ENCODE data around the gene HIP1R. TPM values are rescaled to one million over a fixed set of nuclear protein-coding genes. Genes with fewer than 3 reads are reported as not detected.

The HIP1R gene
- total RNA-seq, 1 donor: 76.3 TPM

DNA sequence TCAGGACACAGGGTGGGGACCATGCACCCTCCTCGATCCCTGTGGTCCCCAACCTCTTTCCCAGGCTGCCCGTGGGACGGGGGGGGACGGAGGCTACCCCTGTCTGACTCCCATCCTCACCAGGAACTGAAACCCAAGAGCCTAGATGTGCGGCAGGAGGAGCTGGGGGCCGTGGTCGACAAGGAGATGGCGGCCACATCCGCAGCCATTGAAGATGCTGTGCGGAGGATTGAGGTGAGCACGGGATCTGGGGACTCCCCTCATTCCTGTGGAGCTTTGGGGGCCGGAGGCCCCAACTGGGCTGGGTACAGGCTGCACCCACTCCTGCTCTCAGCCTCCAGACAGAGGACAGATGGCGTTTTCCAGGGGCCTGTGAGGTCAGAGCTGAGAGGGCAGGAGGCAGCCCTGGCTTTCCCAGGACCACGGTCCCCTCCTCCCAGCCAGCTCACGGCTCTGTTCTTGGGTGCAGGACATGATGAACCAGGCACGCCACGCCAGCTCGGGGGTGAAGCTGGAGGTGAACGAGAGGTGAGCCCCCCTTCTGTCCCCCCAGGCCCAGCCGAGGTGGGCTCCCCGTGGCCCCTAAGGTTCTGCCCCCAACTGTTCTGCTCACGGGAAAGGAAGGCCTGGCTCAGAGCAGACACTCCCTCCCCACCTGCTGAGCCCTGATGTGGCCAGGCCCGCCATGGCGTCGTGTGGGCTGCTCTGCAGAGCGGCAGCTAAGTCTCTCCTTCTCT, 24.2 kb downstream of the HIP1R start:
- Histone ChIP-seq H3K4me3 (ENCODE audit: low read length) (no peak overlapping the region), H3K9me3 (ENCODE audit: low read depth, low read length) (no peaks in the 10 kb centered on the region), H3K4me1 (ENCODE audit: insufficient read depth, low read length) (peaks cover 9% of the 10 kb centered on the region), H3K27me3 (ENCODE audit: insufficient read depth, low read length) (no peaks in the 10 kb centered on the region)

DNA sequence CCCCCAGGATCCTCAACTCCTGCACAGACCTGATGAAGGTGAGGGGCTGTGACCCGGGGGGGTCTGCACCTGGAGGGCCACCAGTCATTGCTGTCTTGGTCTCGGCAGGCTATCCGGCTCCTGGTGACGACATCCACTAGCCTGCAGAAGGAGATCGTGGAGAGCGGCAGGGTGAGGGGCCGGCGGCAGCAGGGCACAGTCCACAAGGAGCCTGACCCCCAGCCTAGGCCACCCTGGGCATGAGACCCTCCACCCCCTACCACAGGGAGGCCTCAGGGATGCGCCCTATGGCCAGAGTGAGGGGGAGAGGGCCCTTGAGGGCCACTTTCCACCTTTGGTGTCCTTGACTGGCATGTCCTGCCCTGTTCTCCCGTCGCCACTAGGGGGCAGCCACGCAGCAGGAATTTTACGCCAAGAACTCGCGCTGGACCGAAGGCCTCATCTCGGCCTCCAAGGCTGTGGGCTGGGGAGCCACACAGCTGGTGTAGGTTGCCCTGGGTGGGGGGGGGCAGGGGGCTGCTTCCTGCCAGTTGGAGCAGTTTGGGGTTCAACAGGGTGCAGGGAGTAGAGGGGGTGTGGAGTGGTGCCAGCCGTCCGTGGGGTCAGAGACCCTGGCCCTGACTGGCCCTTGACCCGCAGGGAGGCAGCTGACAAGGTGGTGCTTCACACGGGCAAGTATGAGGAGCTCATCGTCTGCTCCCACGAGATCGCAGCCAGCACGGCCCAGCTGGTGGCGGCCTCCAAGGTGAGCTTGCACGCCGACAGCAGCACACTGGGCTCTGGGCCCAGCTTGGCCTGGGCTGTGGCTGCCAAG, 25.0 kb downstream of the HIP1R start:
- Histone ChIP-seq H3K9me3 (ENCODE audit: low read depth, low read length) (no peaks in the 10 kb centered on the region), H3K27me3 (ENCODE audit: insufficient read depth, low read length) (no peaks in the 10 kb centered on the region), H3K4me1 (ENCODE audit: insufficient read depth, low read length) (peaks cover 9% of the 10 kb centered on the region), H3K4me3 (ENCODE audit: low read length) (no peak overlapping the region)

DNA sequence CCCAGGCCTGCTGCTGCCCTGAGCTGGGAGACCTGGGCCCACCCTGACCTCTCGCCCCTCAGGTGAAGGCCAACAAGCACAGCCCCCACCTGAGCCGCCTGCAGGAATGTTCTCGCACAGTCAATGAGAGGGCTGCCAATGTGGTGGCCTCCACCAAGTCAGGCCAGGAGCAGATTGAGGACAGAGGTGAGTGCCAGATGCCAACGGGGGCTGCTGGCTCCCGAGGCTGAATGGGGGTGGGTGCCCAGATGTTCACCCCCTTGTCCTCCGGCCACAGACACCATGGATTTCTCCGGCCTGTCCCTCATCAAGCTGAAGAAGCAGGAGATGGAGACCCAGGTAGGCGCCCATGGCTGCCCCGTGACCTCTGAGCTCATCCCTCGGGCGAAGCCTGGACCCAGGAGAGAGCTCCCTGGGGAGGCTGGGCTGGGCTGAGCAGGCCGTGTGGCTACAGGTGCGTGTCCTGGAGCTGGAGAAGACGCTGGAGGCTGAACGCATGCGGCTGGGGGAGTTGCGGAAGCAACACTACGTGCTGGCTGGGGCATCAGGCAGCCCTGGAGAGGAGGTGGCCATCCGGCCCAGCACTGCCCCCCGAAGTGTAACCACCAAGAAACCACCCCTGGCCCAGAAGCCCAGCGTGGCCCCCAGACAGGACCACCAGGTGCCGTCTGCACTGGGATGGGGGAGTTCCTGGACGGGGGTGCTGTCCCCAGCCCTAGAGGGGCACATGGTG, 25.8 kb downstream of the HIP1R start:
- Histone ChIP-seq H3K4me1 (ENCODE audit: insufficient read depth, low read length) (peaks cover 9% of the 10 kb centered on the region), H3K27me3 (ENCODE audit: insufficient read depth, low read length) (no peaks in the 10 kb centered on the region), H3K9me3 (ENCODE audit: low read depth, low read length) (no peaks in the 10 kb centered on the region), H3K4me3 (ENCODE audit: low read length) (no peak overlapping the region)

DNA sequence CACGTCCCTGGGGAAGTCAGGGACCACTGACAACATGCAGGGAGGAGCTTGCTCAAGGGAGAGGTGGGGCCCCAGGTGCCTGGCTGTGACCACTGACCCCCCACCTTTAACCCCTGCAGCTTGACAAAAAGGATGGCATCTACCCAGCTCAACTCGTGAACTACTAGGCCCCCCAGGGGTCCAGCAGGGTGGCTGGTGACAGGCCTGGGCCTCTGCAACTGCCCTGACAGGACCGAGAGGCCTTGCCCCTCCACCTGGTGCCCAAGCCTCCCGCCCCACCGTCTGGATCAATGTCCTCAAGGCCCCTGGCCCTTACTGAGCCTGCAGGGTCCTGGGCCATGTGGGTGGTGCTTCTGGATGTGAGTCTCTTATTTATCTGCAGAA, 26.3 kb downstream of the HIP1R start:
- H3K9me3 ChIP-seq (ENCODE audit: low read depth, low read length): no peaks in the 10 kb centered on the region
- H3K4me1 ChIP-seq (ENCODE audit: insufficient read depth, low read length): peaks cover 9% of the 10 kb centered on the region
- no peak overlapping the region for H3K4me3 ChIP-seq (ENCODE audit: low read length)
- no peaks in the 10 kb centered on the region for H3K27me3 ChIP-seq (ENCODE audit: insufficient read depth, low read length)

DNA sequence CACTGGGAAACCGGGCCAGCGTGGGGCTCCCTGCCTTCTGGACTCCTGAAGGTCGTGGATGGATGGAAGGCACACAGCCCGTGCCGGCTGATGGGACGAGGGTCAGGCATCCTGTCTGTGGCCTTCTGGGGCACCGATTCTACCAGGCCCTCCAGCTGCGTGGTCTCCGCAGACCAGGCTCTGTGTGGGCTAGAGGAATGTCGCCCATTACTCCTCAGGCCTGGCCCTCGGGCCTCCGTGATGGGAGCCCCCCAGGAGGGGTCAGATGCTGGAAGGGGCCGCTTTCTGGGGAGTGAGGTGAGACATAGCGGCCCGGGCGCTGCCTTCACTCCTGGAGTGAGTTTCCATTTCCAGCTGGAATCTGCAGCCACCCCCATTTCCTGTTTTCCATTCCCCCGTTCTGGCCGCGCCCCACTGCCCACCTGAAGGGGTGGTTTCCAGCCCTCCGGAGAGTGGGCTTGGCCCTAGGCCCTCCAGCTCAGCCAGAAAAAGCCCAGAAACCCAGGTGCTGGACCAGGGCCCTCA, 26.9 kb downstream of the HIP1R start:
- Histone ChIP-seq H3K4me3 (ENCODE audit: low read length) (no peak overlapping the region), H3K9me3 (ENCODE audit: low read depth, low read length) (no peaks in the 10 kb centered on the region), H3K4me1 (ENCODE audit: insufficient read depth, low read length) (peaks cover 9% of the 10 kb centered on the region), H3K27me3 (ENCODE audit: insufficient read depth, low read length) (no peaks in the 10 kb centered on the region)

DNA sequence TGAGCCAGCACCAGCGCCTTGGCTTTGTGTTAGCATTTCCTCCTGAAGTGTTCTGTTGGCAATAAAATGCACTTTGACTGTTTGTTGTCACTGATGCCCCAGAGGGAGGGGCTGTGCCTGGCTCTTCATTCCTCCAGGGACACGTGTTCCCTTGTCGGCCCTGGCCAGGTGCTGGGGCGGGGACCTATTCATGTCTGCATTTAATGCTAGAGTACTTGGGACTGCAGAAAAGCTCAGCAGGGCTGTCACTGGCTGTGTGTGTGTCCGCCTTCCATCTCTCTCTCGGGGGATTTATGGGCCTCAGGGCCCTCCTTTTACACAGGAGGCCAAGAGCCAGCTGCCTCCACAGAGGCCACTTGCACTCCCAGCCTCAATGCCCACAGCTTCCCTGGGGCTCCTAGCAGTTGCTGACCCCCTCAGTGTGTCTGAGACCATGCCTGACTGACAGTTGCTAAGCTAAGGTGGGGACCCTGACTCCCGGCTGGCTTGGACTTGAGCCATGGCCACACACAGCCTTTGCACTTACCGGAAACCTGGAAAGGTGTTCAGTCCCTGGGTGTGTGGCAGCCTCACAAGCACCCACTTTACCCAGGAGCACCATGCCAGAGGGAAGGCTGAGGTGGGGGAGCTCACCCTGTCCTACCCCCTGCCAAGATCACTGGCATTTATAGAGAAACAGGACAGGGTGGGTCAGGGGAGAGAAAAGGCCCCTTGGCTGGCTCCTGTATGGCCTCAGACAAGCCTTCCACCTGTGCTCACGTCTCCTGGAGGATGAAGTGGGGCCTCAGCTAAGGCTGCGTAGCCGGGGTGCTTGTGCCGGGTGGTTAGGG, 27.8 kb downstream of the HIP1R start:
- no peaks in the 10 kb centered on the region for H3K27me3 ChIP-seq (ENCODE audit: insufficient read depth, low read length)
- H3K9me3 ChIP-seq (ENCODE audit: low read depth, low read length): no peaks in the 10 kb centered on the region
- peaks cover 9% of the 10 kb centered on the region for H3K4me1 ChIP-seq (ENCODE audit: insufficient read depth, low read length)
- H3K4me3 ChIP-seq (ENCODE audit: low read length): no peak overlapping the region

DNA sequence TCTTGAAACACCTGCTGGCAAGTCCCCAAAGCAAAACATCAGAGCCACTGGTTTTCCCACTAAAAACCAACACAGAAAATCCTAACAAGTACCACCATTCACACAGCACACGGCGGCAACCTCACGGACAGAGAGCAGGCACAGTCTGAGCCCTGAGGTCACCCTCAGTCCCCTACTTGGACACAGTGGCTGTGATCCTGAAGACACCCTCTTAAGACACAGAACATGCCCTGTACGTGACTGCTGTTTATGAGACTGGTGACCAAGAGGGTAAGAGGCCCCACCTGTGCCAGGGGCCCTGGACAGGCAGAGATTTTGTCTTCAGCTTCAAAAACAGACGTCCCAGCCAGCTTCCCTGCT, 29.6 kb downstream of the HIP1R start:
- Histone ChIP-seq H3K4me1 (ENCODE audit: insufficient read depth, low read length) (peaks cover 23% of the 10 kb centered on the region), H3K27me3 (ENCODE audit: insufficient read depth, low read length) (no peaks in the 10 kb centered on the region), H3K4me3 (ENCODE audit: low read length) (no peak overlapping the region), H3K9me3 (ENCODE audit: low read depth, low read length) (no peaks in the 10 kb centered on the region)

DNA sequence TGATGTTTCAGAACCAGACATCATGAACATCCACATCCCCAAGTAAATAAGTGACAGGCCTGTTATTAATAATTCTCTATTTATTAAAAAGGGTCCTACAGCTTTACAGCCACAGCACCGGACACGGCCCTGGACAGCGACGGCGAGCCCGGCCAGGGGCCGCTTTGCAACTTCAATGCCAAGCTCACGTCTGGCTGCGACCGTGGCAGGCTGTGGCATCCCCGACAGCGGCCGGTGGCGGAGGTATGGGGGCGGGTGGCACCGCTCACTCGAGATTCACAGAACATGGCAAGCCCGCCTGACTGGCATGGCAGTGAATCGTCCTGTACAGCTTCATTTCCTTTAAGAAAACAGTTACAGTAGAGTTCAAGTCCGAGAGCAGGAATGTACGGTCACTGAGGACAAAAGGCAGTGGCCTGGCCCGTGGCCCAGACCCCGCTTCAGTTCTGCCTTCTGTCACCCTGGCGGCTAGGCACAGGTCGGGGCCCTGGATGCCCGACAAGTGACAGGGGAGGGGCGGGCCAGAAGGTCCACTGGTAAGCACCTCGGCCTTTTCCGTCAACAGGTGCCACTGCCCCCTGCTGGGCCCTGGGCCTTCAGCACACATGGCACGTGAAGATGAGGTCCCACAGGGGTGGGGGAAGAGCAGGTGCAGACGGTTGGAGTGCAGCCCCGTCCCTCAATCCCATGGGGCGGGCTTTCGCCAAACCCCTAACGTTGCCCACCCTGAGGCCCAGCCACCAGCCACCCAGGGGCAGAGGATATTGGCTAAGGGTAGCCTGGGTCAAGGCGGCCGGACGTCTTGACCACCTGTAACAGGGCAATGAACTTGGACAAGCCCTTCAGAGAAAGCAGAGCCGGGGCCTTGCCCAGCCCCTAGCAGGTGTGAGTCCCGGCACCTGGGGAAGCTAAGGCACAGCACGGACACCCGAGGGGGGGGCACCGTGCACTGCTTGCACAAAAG, 30.3 kb downstream of the HIP1R start:
- no peaks in the 10 kb centered on the region for H3K9me3 ChIP-seq (ENCODE audit: low read depth, low read length)
- H3K4me3 ChIP-seq (ENCODE audit: low read length): no peak overlapping the region
- H3K27me3 ChIP-seq (ENCODE audit: insufficient read depth, low read length): no peaks in the 10 kb centered on the region
- H3K4me1 ChIP-seq (ENCODE audit: insufficient read depth, low read length): peaks cover 23% of the 10 kb centered on the region

DNA sequence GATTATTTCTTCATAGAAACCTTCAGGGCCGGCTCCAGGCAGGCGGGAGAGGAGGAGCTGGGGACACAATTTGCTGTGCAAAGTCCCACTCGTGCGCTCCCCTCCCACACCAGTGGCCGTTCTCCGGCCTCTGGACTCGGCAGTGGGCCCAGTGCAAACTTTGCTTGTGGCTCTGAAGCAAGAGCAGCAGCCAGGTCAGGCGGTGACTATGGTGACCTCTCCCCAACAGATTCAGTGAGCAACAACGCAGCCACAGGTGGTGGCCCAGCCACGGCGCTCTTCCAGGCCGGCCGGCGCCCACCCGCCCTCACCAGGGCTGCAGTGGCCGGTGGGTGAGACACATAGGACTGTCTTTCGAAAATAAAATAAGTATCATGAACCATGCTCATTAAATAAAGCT, 31.1 kb downstream of the HIP1R start:
- H3K4me3 ChIP-seq (ENCODE audit: low read length): no peak overlapping the region
- no peaks in the 10 kb centered on the region for H3K9me3 ChIP-seq (ENCODE audit: low read depth, low read length)
- peaks cover 30% of the 10 kb centered on the region for H3K4me1 ChIP-seq (ENCODE audit: insufficient read depth, low read length)
- no peaks in the 10 kb centered on the region for H3K27me3 ChIP-seq (ENCODE audit: insufficient read depth, low read length)

DNA sequence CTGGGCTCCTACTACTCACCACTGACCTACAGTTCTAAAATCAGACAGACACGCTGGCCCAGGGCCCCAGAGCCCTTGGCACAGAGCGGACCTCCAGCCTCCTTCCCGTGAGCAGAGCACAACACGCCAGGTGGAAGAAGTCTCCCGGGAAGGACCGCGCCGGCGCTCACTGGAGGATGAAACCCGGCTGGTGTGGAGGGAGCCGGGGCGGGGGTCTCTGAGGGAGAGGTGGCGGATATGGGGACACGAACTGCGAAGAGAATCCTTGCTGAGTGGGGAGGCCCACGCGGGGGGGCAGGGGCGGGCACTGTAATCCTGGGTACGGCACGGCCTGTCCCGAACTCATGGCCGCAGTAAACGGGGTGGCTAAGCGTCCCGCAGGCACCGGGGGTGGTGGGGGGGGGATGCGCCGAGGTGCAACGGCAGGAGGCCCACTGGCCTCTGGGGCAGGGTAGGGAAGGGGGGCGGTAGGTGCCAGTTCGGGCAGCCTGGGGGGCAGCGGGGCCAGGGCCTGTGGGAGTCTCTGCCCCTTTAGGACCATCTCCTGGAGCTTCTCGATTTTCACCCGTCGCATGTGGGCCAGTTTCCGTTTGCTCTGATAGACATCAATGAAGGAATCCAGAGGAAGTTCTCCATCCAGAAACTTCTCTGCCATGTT, 31.8 kb downstream of the HIP1R start:
- Histone ChIP-seq H3K4me1 (ENCODE audit: insufficient read depth, low read length) (peaks cover 37% of the 10 kb centered on the region), H3K4me3 (ENCODE audit: low read length) (no peak overlapping the region), H3K9me3 (ENCODE audit: low read depth, low read length) (no peaks in the 10 kb centered on the region), H3K27me3 (ENCODE audit: insufficient read depth, low read length) (no peaks in the 10 kb centered on the region)

DNA sequence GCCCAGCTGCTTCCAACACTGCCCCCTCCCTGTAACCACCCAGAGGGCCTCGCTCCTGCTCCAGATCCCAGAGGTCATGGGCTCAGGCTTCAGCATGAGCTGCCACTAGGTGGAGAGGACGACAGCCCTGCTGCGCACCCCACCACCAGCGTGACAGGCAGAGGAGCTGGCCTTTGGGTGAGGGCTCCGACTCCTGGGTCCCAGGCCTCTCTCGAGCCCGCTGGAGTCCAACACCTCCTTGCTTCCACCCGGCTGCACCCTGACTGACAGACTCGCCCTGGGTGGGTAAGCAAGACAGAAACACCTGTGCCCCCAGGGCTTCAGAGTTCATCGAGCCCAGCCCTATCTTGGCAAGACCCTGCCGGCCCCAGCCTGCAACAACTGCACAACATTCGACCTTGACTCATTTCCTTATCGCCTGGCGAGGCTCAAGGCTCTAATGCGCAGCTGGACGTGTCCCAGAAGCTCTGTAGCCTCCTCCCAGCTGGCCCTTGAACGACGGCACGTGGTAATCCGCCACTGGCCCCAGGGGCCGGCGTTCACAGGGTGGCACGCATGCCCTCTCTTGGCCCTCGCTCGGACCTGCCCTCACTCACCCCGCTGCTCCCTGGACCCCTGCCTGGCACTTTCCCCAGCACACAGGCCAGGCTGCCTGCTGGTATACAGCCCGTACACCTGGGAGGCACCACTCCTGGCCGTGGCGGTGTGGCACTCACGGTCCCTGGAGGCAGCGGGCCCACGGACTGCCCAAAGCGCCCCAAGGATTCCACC, 32.6 kb downstream of the HIP1R start:
- peaks cover 45% of the 10 kb centered on the region for H3K4me1 ChIP-seq (ENCODE audit: insufficient read depth, low read length)

DNA sequence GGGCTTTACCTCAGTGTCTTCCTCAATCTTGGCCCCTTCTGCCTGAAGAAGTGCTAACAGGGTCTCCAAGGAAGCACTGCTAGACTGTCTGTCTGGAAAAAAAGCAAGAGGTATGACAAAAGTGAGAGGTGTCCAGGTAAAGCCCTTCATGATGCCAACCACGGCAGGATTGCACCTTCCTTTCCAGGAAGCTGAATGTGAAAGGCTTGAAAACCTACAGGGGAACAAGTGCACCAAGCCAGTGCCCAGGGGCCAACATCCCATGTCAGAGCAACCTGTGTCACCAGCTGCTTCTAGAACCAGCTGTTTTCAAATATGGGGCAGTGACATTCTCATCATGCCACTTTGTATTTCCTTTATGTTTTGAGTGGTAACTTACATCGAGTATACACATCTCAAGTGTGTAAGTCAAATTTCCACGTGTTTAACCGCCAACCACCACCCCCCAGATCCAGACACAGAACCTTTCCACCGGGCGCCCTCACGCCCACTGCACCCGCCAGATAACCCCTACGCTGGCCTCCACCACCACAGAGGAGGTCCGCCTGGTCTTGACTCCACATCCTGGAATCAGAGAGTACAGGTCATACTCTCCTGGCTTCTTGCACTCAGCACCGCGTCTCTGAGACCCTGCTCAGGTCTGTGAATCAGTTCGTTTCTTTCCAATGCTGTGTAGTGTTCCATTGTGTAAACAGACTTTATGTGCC, 33.4 kb downstream of the HIP1R start:
- Histone ChIP-seq H3K27me3 (ENCODE audit: insufficient read depth, low read length) (no peaks in the 10 kb centered on the region), H3K4me3 (ENCODE audit: low read length) (no peak overlapping the region), H3K9me3 (ENCODE audit: low read depth, low read length) (no peaks in the 10 kb centered on the region), H3K4me1 (ENCODE audit: insufficient read depth, low read length) (peaks cover 53% of the 10 kb centered on the region)

More for the DNA sequence above, 32.6 kb downstream of the HIP1R start:
- H3K9me3 ChIP-seq (ENCODE audit: low read depth, low read length): no peaks in the 10 kb centered on the region
- no peaks in the 10 kb centered on the region for H3K27me3 ChIP-seq (ENCODE audit: insufficient read depth, low read length)
- no peak overlapping the region for H3K4me3 ChIP-seq (ENCODE audit: low read length)
